SU-DHL-6 (cell line): ENCODE data around the gene AKAP8.

Source experiments
- CTCF ChIP-seq: fragments of 200-600 bp; sonication (generic); IDR thresholded peaks from one replicate; pipeline ENCODE4 v1.5.1; 2017; ENCODE audit warnings: antibody characterized with exemption, mild to moderate bottlenecking, low read length, moderate library complexity; ENCODE audit not compliant: insufficient read depth, poor library complexity, severe bottlenecking
- EZH2phosphoT487 ChIP-seq: fragments of 200-600 bp; sonication (generic), shearing (Covaris generic); conservative IDR thresholded peaks from 2 replicates; pipeline ENCODE4 v1.6.1; 2018; ENCODE audit warnings: mild to moderate bottlenecking, antibody characterized with exemption, low read length, moderate library complexity, mixed read lengths

GRCh38 chr19:15373644-15374043, 5.9 kb downstream of the AKAP8 start:
- TF ChIP-seq CTCF (no peak), EZH2phosphoT487 (no peak)
